Fibroblast of villous mesenchyme (primary cell): ENCODE data around the gene SSTR4. TPM values are rescaled to one million over a fixed set of nuclear protein-coding genes. Genes with fewer than 3 reads are reported as not detected.

Experiments
- DNase-seq: peaks from one replicate; pipeline ENCODE4 v3.0.0-alpha.2; 2010; ENCODE audit warnings: low read depth
- H3K4me3 ChIP-seq: 2 replicates; pipeline ENCODE4 v1.5.1; 2011; ENCODE audit warnings: low read depth, mild to moderate bottlenecking, low read length
- total RNA-seq: library from RNA; depleted of rRNA; stranded (reverse); fragments of >200 nt; gene quantifications from 2 replicates; pipeline ENCODE4 v1.2.3, GENCODE V29; 2012
- TF ChIP-seq, protein P1 (sequence below): IDR thresholded peaks from 2 replicates; pipeline ENCODE4 v1.5.1; 2012; ENCODE audit warnings: low read depth, mild to moderate bottlenecking, low read length; ENCODE audit not compliant: insufficient read depth

Gene SSTR4
- total RNA-seq, 1 donor: not detected

DNA sequence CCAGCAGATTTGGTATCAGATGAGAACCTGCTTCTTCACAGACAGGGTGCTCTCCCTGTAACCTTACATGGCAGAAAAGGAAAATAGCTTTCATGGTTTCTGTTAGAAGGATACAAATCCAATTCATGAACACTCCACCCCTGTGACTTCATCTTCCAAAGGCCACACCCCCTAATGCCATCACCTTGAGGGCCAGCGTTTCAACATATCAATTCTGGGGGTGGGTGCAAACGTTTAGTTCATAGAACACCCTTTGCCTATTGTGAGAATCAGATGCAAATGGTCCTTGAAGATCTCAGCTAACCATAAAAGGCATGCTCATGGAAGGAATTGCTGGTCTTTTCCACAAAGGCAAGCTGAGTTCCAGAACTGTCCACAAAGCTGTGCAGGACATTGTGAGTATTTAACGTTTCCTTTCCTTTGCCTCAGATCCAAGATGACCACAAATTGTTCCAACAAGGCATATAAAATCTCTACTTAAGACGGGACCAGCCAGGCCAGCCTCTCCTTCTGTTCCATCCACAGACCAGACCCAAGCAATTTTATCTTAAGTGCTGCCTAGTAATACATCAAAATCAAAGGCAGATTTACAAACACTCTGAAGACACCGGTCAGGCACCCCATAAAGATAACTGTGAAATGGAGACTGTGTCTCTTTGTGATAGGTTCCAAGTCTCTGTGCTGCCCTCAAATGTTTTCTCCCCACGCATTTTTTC, 34.7 kb upstream of the SSTR4 start:
- H3K4me3 ChIP-seq: no peak overlapping the region
- TF ChIP-seq, protein P1, sequence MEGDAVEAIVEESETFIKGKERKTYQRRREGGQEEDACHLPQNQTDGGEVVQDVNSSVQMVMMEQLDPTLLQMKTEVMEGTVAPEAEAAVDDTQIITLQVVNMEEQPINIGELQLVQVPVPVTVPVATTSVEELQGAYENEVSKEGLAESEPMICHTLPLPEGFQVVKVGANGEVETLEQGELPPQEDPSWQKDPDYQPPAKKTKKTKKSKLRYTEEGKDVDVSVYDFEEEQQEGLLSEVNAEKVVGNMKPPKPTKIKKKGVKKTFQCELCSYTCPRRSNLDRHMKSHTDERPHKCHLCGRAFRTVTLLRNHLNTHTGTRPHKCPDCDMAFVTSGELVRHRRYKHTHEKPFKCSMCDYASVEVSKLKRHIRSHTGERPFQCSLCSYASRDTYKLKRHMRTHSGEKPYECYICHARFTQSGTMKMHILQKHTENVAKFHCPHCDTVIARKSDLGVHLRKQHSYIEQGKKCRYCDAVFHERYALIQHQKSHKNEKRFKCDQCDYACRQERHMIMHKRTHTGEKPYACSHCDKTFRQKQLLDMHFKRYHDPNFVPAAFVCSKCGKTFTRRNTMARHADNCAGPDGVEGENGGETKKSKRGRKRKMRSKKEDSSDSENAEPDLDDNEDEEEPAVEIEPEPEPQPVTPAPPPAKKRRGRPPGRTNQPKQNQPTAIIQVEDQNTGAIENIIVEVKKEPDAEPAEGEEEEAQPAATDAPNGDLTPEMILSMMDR: no peak
- peak; percentile 64 for DNase-seq

DNA sequence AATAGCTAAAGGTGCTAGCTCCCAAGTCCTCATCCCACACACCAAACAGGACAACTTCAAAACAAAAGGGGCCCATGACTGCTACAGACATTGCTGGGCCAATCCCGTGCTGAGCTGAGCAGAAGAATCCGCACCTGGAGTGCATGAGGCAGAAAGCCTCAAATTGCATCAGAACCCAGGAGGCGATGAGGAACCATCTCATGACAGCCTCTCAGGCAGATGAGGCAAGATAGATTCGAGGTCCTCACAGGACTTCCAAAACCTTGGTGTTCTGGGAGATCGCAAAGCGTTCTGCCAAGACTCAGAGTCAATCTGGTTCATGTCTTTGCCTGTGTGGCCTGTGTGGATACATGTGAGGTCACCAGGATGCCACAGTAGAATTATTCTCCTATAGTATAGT, 32.8 kb upstream of the SSTR4 start:
- no peak for DNase-seq
- TF ChIP-seq, protein P1: no peak
- H3K4me3 ChIP-seq: no peak overlapping the region

GRCh38 chr20:23003077-23003635, 32.0 kb upstream of the SSTR4 start:
- no peak for DNase-seq
- H3K4me3 ChIP-seq: no peak overlapping the region
- TF ChIP-seq, protein P1: no peak

GRCh38 chr20:23003881-23004460, 31.1 kb upstream of the SSTR4 start:
- TF ChIP-seq, protein P1: no peak
- no peak for DNase-seq
- no peak overlapping the region for H3K4me3 ChIP-seq

GRCh38 chr20:23005776-23006175, 29.3 kb upstream of the SSTR4 start:
- DNase-seq: peak; percentile 75
- TF ChIP-seq, protein P1: no peak

GRCh38 chr20:23007462-23007861, 27.6 kb upstream of the SSTR4 start:
- no peak overlapping the region for H3K4me3 ChIP-seq
- TF ChIP-seq, protein P1: no peak
- no peak for DNase-seq

More at GRCh38 chr20:23005776-23006175, 29.3 kb upstream of the SSTR4 start:
- H3K4me3 ChIP-seq: no peak overlapping the region
